ENCODE data around the gene ITIH6. TPM values are rescaled to one million over a fixed set of nuclear protein-coding genes. Genes with fewer than 3 reads are reported as not detected.

The ITIH6 gene
- total and polyA plus RNA-seq, 2 donors (not counting 1 experiment from before 2014, with no cell fraction given), result not detected

- ATAC-seq (ENCODE audit: low read depth), result no peak
Measured at GRCh38 chrX:54810532-54810931, 12.5 kb upstream of the ITIH6 start.

More at GRCh38 chrX:54810532-54810931, 12.5 kb upstream of the ITIH6 start:
- ChIA-PET POLR2A (interaction anchor here (0.7 kb wide), 1 partner anchor 190 kb away, joined by 3 read pairs; the partner anchor contains the start of gene APEX2), CTCF (no interaction called here)
- peaks cover 8 to 16% of the 10 kb centered on the region in 2 donors for H3K4me1 ChIP-seq (ENCODE audit: control insufficient read depth in 2 of 2, insufficient read depth in 2 of 2, low read length in 2 of 2)
- peak overlapping the region; percentile 39 for H3K4me3 Mint-ChIP-seq
- H3K79me2 ChIP-seq (ENCODE audit: control insufficient read depth, insufficient read depth, low read length), result no peaks in the 10 kb centered on the region
- TF ChIP-seq CTCF (IDR thresholded peaks at IDR 0.05), result no peak
- TF ChIP-seq EZH2 (IDR thresholded peaks at IDR 0.05; ENCODE audit: borderline replicate concordance, insufficient read depth, low read depth, low read length, poor library complexity, severe bottlenecking), result no peak
- no peak overlapping the region for H2AFZ ChIP-seq (ENCODE audit: insufficient read depth, low read depth, low read length, poor library complexity, severe bottlenecking)
- H3K9me3 ChIP-seq (ENCODE audit: control extremely low read depth in 1 of 3, control insufficient read depth in 2 of 3, insufficient read depth in 1 of 3, low read length in 2 of 3), result no peaks in the 10 kb centered on the region
- no peak overlapping the region for H3K27ac ChIP-seq (ENCODE audit: low read length in 2 of 2)
- peaks cover 0 to 22% of the 10 kb centered on the region in 2 experiments for H3K36me3 ChIP-seq (replicated peaks in 1 of 2; ENCODE audit: control extremely low read depth in 1 of 2, control insufficient read depth in 1 of 2, extremely low read depth in 1 of 2, insufficient read depth in 2 of 2, low read length in 1 of 2)
- H3K9me3 Mint-ChIP-seq (ENCODE audit: insufficient read depth), result no peaks in the 10 kb centered on the region
- H3K4me3 ChIP-seq (ENCODE audit: control extremely low read depth in 1 of 5, extremely low read depth in 1 of 5, insufficient read depth in 1 of 5, low read depth in 2 of 5, low read length in 4 of 5), result no peak overlapping the region
- peaks cover 5% of the 10 kb centered on the region for H3K4me1 Mint-ChIP-seq
- DNase-seq, result no peak
- H3K27ac Mint-ChIP-seq, result no peak overlapping the region
- 85% methylated on average over 2 of the region's 5 CpGs for WGBS (ENCODE audit: insufficient coverage)
- no peaks in the 10 kb centered on the region for H3K27me3 ChIP-seq (replicated peaks in 1 of 4; ENCODE audit: control extremely low read depth in 1 of 4, control insufficient read depth in 3 of 4, insufficient read depth in 4 of 4, low read length in 3 of 4)
- H4K20me1 ChIP-seq (ENCODE audit: control insufficient read depth, insufficient read depth, low read length, poor library complexity, severe bottlenecking), result no peaks in the 10 kb centered on the region
- intact Hi-C loops (cut with micrococcal nuclease), result no loop called here
- no peaks in the 10 kb centered on the region for H3K27me3 Mint-ChIP-seq
- no peak overlapping the region for H3K9ac ChIP-seq (ENCODE audit: low read length)
- H3K4me2 ChIP-seq (replicated peaks; ENCODE audit: low read depth, low read length, poor library complexity, severe bottlenecking), result no peak overlapping the region

All from B cell (primary cell).